Stimulated activated CD4-positive, alpha-beta T cell treated with anti-CD3 and anti-CD28 coated beads, Interleukin-4, amount 100 ng/mL, for 48 hours (primary cell): ENCODE data around the gene NF2.

Source experiments
- DNase-seq, 2 donors: peaks; one replicate each; pipeline ENCODE4 v3.0.0-alpha.2; 2020; ENCODE audit warnings: low read depth in 2 of 2

NF2 gene

DNA sequence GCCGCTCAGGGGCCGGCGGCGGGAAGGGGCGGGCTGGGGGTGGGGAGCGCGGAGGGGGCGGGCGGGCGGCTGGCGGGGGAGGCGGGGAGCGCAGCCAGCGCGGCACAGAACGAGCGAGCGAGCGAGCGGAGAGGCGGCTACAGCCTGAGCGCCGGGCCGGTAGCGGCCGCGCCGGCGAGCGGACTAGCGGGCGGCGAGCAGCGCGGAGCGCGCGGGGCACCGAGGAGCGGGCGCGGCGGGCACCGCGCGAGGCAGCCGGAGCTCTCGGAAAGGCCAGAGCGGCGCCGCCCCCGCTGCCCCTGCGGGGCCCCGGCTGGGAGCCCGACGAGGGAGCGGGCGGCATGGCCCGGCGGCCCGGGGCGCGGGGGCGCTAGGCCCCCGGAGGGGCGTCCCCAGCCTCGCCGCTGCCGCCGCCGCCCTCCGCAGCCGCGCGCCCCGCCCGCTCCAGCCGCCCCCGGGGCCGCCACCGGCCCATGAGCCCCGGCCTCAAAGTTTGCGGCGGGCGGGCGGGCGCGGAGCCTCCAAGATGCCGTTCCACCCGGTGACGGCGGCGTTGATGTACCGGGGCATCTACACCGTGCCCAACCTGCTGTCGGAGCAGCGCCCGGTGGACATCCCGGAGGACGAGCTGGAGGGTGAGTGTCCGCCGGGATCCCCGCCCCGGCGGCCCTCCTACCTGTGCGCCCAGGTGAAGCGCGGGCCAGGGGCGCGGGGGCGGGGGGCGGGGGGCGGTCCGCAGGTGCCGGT, 116.6 kb downstream of the NF2 start, which contains the start of gene CABP7:
TSS of gene CABP7 (plus strand) at position 105 of the 747 bp plus-strand sequence. CDS start at position 527, 422 bp downstream.
- no peak for DNase-seq

DNA sequence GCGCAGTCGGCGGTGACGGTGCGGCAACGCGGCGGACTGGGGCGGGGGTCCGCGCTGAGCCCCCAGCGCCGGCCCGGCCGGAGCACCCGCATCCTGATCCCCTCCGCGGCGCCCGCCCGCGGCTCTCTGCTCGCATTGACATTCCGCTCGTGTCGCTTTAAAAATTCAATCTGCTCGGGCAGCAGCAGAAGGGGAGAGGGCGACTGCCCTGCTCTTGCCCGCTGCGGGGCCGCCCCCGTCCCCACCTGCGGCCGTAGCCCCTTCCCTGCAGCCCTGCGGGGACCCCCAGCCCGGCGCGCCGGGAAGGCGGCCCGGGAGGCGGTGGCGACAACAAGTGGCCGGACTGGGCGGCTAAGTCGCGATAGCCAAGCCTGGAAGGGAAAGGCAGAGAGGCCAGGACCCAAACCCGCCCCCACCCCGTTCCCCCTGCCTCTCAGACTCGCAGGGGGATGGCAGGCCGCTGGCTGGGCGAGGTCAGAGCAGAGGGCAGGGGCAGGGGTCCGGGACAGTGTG, 117.4 kb downstream of the NF2 start:
- no peak for DNase-seq

DNA sequence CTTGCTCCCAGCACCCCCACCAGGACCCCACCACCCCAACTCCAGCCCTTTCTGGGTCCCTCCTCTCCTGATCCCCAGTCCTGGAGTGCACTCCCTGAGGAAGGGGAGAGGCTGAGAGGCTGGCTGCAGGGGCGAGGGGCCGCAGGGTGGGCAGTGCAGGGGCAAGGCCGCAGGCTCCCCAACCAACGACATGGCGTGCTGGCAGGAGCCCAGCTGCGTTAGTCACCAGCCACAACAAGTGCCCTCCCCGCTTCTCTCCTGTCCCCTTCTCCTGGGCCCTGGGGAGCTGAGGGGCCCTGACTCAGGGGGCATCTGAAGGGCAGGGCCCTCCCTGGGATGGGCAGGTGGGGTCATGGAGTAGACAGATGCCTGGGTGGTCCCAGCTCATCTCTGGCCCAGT, 118.7 kb downstream of the NF2 start:
- DNase-seq = no peak

DNA sequence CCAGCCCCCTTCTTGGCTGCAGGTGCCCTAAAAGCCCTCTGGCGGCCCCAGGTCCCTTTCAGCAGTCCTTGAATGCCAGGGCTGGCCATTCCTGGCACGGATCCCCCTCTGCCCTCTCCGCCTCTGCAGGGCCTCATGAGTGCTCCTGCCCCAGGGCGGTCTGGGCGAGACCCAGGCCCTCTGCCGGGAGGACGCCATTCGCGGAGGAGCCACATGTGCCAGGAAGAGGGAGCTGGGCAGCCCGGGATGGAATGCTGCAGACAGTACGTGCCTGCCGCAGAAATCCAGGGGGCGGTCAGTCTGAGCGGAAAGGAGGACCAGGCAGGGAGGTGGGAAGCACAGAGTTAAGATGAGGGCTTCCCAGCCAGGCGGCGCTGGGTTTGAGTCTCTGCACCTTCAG, 119.2 kb downstream of the NF2 start:
- DNase-seq = no peak

DNA sequence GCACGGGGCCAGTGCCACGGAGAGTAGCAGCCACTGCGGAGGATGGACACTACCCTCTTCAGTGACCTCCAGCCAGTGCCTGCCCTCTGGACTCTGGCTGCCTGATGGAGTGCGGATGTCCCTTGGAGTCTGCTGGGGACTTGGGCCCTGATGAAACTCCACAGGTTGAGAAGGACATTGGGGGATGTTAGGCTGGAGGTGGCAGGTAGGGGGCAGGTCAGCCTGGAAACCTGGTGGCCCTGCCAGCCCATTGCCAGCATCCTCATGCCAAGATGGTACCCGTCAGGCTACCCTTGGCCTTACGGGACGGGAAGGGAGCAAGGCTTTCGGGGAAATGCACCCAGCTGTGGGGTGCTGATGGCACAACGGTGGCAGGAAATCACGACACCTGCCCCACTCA, 120.3 kb downstream of the NF2 start:
- no peak for DNase-seq

DNA sequence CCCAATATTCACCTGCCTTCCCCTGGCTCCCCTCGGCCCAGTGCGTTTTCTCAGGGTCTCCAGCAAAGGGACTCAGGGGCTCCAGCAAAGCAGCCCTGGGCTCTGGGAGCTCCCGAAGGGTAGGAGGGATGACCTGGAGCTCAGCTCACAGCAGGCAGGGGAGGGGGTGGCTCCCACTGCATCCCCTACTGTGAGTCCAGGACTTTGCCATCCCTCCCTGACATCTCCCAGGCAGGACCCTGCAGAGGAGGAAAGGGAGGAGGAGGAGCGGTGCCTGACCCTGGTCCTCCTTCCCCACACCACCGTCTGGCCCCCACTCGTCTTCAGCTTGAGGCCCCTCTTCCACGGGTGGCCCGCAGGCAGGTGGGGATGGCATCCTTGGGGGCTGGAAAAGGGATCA, 121.4 kb downstream of the NF2 start:
- no peak for DNase-seq

DNA sequence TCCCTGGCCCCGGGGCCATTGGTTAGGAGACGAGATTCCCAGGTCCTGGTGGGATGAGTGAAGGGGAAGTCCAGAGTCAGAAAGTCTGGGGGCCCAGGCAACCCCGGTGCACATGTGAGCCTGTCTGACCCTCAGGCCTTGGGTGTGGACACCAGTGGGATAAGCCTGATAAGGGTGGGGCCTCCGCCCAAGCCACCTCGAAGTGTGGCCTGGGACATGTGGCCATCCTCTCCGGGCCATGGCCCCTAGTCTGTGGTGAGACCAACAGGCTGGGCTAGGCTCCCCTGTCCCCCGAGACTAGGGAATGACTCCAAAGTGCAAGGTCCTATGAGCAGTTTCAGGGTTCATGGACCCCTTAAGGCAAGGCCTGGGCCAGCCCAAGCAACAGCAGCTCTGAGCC, 122.7 kb downstream of the NF2 start:
- no peak for DNase-seq

DNA sequence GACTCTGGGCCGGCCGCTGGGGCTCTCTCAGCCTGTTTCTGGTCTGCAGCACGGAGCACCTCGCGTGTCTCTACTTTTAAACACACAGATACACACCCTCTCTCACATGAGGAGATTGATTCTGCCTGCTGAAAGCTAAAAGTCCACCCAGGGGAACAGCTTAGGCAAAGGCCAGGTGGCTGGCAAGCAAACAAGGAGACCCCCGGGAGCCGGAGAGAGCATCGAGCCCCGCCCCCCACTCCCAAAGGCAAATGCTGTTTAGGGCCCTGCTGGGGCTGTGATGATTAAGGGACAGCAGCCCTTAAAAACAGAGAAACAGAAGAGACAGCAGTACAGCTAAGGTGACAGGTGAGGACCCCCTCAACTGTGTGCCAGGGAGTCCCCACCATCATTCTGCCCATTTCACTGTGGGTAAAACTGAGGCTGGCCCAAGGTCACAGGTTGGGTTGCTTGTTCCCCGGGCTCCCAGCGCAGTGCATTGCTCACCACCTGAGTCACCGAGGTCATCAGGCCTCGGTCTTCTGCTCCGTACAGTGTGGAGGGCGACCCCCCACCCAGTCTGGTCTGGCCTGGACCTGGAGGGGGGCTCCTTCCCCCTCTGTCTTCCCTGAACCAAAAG, 123.2 kb downstream of the NF2 start:
- no peak for DNase-seq

DNA sequence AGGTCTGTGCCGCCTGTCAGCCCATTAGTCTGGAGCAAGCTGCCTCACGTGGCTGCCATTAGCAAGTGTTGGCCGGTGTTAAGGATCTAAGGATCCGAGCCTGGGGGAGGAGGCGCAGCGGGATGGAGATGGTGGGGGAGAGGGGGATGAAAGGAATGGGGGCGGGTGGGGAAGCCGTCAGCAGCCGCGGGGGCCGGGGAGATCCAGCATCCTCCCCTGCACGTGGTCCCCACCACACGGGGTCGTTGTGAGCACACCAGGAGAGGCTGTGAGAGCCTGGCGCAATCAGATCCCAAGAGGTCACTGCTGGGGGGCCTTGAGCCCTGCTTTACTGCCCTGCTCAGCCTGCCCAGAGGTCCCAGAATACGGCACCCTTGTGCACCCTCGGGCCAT, 123.7 kb downstream of the NF2 start:
- DNase-seq = no peak

DNA sequence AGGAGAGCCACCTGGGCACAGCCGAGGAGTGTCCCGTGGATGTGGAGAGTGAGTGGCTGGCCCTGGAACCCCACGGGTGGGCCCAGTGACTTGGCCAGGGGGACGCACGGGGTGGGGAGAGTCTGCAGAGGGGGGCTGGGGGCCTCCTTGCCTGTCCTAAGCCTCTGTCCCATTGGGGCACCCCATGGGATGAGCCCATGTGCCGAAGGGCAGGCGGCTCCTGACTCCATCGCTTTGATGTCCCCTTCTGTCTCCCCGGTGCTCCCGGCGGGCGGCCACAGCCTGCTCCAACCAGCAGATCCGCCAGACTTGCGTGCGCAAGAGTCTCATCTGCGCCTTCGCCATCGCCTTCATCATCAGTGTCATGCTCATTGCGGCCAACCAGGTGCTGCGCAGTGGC, 125.7 kb downstream of the NF2 start:
- DNase-seq = no peak

DNA sequence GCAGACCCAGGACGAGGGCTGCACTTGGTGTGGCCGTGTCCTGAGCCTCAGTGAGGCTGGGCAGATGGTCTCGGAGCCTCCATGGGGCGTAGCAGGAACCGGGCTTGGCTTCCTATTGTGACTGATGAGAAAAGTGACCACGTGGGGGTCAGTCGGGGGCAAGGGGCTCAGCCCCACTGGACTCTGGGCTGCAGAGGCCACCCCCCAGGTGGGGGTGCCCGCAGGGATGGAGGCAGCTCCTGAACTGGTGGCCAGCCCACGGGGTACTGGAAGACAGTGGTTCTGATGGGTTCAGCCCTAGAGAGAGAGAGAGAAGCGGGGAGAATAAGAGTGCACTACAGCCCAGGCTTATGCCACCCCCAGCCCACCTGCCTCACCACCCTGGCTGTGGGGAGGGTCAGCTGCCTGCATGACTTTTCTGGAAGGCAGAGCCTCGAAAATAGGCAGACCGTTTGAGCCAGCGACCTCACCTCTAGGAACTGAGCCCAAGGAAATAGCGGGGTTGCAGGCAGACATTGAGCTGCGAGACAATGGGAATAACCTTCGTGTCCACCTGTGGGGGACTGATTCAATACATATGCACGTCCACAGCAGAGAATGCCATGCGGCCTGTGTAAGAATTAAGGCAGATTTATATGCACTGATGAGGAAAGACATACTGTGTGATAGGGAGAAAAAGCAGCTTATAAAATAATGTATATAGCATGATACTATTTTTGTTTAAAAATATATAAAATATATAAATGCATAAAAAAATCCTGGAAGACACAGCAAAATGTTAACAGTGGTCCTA, 127.8 kb downstream of the NF2 start:
- DNase-seq = no peak

DNA sequence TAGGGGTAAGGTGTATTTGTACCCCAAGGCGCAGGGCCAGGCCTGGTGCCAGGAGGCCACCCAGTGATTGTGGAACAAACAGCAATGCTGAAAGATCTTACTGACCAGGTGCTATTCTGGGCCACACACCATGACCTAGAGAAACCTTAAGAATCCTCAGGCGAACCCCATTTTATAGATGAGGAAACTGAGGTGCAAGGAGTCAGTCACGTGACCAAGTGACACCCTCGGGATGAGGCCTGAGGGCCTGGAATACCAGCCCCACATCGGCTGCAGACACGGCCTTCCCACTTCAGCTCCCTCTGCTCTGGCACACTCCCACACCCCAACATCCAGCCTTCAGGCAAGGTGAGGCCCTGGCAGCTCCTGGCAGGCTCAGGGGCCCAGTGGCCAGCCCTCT, 129.4 kb downstream of the NF2 start:
- DNase-seq = no peak

DNA sequence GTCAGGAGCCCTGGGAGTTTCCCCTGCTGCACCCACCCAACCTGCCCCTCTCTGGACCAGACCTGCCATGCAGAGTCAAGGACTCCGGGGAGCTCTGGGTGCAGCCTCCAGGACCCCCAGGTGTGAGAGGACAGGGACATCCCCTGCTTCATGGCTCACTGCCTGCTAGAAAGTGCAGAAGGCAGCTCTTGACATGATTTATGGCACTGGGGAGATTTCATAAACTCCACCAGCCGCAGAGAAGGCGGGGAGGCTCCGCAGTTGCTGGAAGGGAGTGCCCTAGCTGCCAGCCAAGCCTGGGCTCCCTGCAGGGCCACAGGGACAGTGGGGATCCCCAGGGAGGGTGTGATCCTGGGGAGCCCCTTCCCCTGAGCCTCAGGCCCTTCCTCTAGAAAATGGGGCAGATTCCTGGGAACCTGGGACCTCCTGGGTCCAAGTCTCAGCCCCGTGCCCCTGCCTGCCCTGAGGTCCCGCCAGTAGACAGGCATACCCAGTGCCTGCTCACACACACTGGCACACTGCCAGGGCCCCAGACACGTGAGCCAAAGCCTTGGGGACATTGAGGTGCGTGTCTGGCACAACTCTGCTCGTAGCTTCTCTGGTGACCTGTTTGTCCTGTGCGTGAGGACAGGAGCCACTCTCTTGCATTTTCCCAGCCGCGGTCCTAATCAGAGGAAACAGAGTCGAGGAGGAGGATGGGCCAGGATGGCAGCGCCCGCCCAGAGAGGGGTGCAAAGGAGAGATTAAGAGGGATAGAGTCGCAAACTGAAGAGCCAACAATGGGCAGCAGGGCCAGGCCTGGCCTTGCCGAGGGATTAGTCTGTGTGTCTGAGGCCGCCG, 130.1 kb downstream of the NF2 start:
- DNase-seq = no peak

DNA sequence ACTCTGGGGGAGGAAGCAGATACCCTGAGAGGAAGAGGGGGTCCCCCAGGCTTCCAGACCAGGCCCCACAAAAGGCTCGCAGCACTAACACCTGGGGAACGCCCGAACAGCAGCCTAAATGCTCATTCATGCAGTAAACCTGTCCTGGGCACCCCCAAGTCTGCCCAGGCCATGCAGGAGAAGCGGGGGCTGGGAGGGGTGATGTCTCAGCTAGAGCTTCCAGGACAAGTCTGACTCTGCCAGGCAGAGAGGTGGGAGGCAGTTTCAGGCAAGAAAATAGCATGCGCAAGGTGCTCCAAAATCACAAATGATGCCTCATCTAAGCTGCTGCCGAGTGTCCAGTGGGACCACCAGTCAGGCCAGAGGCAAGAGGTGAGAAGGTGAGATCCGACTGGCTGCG, 131.0 kb downstream of the NF2 start:
- no peak for DNase-seq

DNA sequence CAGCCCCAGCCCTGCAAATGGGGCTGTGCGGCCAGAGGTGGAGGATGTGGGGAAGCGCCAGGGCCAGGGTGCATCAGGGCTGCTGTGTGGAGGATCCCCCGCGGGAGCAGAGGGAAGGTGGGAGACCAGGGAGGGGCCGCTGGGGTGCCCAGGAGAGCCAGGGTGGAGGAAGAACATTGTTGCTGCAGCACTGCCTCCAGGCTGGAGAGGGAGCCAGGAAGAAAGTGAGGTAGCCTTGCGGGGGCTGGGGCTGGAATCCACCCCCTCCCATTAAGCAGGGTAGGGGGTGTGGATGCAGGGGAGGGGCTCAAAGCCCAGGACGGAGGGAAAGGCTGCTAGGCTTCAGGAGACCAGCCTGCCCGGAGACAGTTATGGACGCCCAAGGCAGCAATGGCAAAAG, 131.4 kb downstream of the NF2 start:
- DNase-seq = no peak

DNA sequence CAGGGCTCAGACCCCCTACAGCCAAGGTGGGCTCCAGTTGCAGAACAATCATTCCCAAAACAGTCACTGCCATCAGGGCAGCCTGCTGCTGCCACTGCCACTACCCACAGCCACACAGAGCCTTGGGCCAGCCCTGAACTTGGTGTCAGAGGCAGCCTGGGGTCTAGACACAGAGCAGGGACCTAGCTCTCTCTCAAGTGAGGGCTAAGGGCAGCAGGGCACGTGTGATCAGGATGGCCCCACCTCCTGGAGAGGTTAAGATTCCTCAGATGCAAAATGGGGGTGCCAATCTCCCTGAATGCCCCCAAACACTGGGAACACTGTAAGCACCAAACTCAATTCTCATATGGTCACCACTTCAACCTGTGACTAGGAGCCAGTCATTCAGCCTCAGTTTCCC, 132.0 kb downstream of the NF2 start:
- no peak for DNase-seq

DNA sequence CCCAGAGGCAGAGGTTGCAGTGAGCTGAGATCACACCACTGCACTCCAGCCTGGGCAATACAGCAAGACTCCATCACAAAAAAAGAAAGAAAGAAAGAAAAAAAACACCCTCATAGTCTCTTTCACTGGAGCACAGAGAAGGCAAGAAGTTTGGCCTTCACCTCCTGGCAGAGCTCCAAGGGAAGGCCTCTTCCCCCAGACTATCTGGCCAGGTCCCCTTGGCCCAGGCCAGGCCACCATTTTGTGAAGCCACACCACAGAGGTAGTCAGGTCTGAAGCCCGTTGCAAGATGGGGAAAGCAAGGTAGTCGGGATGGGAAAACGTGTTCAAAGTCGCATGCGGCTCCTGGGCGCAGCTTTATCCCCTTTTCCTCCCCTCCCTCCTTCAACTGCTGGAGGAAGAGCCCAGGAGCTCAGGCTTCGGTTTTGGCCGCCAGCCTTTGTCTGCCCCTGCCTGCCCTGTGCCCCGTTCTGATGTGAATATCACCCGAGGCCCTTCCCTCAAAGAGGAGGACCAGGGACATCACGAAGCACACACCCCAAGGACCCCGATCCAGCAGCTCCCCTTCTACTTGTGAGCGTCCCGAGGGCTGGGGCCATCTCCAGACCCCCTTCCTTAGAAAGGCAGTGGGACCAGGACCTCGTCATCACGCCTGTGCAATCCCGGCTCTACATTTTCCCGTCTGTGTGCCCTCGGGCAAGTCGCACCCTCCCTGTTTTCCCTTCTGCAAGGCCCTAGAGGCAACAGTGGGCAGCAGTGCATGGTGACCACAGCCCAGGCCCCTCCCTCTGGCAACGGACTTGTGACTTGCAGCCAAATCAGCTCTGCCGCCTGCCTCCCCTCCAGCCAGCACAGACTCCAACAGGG, 134.1 kb downstream of the NF2 start:
- DNase-seq = no peak

DNA sequence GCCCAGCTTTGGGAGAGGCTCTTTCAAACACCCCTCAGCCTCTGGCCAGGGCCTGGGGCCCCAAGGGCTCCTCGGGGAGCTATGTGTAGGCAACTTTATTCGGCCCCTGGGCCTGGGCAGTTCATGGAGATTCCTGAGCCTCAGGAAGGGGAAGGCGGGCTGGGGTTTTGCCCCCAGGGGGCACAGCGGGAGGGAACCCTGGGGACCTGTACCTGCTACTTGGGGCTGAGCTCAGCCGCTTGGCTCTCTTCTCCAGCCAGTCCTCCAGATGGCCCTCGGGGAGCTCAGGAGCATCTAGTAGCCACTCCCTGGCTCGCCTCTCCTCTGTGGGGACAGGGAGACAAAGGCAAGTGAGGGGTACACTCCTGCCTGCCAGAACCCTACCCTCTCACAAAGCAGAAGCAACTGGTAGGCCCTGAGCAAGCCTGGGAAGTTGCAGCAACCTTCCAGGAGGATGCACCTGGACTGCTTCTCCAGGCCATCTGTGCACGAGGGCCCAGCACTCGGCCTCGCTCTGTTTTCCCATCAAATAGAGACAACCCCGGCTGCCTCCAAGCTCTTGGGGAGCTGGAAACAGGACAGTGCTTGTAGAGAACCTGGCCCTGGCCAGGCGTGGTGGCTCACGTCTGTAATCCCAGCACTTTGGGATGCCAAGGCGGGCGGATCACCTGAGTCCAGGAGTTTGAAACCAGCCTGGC, 134.8 kb downstream of the NF2 start:
- DNase-seq = no peak

DNA sequence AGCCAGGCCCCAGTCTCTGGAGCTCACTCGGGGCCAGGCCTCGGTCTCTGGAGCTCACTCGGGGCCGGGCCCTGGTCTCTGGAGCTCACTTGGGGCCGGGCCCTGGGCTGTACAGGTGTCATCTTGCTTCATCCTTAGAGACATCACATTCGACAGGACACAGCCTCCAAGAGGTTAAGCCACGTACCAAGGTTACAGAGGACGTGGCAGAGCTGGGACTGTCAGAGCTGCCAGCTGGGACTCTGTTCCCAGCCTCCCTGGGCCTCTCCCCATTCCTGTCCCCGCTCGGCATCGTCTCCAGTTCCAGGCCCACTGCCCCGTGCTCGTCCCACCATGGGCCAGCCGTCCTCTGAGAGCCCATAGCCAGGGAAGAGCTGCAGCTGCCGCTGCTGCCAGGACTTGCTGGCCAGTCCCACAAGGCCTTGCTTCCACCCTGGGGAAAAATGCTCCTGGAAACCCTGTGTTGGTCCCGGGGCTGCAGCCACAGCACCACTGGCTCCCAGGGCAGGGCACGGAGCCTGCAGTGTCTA, 136.0 kb downstream of the NF2 start:
- DNase-seq = no peak

DNA sequence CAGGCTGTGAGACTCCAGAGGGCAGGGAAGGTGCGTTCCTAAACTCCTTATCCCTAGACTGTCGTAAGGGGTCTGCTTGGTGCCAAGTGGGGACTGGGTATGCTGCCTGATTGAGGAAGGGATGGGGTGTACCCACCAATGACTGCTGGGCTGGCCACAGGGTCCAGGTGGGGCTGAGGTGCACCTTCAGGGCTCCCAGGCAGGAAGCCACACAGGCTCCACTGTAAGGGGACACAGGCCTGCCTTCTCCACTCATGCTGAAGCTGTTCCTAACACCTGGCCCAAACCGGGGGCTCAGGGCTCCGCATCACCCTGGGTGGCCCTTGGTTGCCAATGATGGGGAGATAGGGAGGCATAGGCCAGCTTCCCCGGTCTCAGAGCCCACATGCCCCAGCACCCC, 136.8 kb downstream of the NF2 start:
- no peak for DNase-seq
